Activated effector memory CD4-positive, alpha-beta T cell treated with anti-CD3 and anti-CD28 coated beads, Interleukin-2, amount 50 U/mL, for 16 hours (primary cell): ENCODE measurements around the gene PRADC1.
A peak's percentile ranks its signal among the peaks of the same experiment; 100 is the strongest.

ENCODE experiments used
- DNase-seq: peaks from one replicate; pipeline ENCODE4 v3.0.0-alpha.2; 2020

PRADC1 gene

GRCh38 chr2:73233932-73234832 lies 1.1 kb upstream of the PRADC1 start, which contains the start of gene CCT7:
Gene CCT7, plus strand, starts transcription at chr2:73234308. Its CDS starts 71 bp downstream, at chr2:73234379.
- peak; percentile 95 for DNase-seq

DNA sequence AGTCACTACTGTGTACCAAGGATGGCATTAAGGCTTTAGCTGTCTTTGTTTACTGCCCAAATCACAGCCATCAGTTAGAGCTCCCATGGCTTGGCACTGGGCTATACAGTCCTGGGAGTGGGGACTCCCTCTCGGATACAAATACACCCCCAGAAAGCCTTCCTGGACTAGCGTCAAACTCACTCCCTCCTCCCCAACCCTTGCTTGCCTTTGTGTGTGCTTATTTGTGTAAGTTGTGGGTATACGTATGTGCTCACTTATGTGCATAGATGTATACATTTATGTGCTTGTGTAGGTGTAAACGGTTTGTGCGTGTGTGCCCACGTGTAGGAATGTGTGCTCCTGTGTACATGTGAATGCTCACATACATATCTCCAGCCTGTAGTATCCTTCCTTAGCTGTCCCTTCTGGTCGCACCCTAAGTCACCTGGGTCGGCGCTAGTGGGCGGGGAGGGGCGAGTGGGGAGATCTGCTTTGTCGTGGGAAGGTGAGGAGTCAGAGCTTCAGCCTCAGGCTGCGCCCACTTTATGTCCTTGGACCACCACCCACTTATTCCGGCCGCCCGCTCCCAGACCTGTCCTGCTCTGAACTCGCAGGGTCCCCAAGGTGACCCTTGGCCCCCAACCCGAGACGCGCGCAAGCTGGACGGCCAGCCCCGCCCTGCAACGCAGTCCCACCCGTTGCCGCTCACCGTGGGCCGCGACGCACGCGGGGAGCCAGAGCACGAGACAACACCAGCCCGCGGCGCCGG lies 461 bp downstream of the PRADC1 start:
- DNase-seq = no peak

DNA sequence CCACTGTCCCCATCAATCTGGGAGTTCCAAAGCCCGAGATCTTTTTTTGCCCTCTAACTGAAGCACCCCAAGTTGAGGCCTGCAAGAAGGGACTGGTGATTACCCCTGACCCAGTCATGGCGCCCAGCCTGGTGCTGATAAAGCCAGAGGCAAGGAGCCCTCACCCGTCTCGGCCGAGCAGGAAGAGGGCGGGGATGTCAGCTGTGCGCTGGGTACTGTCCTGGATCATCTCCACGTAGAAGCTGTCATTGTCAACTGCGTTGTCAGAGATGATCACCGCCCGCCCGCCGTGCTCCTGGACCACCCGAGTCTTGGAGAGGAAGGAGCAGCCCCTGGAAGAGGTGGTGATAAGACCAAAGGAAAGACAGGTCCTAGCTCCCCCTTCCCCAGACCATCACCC lies 4.4 kb downstream of the PRADC1 start:
- no peak for DNase-seq

GRCh38 chr2:73227086-73227485 lies 6.0 kb downstream of the PRADC1 start:
- no peak for DNase-seq

- DNase-seq = no peak
These were observed 7.3 kb downstream of the PRADC1 start for GRCh38 chr2:73225513-73226360.

- DNase-seq = peak; percentile 36
These were observed 9.2 kb downstream of the PRADC1 start for GRCh38 chr2:73223821-73224220.

GRCh38 chr2:73218298-73218697 lies 14.7 kb downstream of the PRADC1 start:
- DNase-seq = peak; percentile 8

DNA sequence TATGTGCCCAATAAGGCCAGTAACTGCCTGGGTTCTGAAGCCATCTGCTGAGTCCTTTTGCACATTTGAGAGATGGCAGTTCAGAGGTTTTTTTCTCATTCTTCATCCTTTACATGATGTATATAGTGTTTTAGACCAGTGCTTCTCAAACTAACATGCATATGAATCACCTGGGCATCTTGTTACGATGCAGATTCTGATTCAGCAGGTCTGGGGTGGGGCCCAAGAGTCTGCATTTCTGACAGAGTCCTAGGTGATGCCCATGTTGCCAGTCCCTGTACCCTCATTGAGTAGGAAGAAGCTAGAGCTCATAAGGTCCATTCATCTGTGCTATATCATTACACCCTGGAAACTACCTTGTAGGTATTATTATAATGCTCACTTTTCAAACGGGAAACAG lies 15.2 kb downstream of the PRADC1 start:
- no peak for DNase-seq

DNA sequence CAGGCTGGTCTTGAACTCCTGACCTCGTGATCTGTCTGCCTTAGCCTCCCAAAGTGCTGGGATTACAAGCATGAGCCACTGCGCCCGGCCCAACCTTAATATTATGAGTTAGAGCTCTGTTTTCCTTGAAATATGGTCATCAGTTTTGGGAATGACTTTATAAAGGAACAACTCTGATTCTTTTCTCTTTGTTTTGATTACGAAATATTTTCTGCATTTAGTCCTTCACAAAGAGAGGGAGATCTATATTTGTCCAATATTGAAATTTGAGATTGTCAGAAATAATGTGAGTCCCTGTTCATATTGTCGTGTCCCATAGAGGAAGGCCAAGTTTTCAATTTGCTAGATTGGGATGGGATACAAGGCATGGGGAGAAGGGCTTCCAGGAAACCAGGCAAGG lies 15.9 kb downstream of the PRADC1 start:
- DNase-seq = peak; percentile 10

DNA sequence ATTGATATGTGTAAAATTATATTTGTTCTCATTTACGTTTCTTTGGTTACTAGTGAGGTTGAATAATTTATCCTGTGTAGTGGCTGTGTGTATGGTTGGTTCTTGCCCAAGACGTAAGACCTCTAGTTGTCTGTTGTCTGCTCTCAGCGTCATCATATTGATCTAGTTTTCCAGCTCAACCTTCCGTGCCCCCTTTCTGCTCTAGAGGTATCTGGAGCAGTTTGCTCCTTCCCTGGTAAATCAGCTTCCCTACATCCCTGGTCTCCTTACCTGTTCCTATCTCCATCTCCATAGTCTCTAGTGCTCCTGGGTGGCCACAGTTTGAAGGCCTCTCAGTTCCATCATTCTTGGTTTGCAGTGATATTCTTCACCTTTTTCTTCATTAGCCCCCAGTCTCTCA lies 17.8 kb downstream of the PRADC1 start:
- no peak for DNase-seq

DNA sequence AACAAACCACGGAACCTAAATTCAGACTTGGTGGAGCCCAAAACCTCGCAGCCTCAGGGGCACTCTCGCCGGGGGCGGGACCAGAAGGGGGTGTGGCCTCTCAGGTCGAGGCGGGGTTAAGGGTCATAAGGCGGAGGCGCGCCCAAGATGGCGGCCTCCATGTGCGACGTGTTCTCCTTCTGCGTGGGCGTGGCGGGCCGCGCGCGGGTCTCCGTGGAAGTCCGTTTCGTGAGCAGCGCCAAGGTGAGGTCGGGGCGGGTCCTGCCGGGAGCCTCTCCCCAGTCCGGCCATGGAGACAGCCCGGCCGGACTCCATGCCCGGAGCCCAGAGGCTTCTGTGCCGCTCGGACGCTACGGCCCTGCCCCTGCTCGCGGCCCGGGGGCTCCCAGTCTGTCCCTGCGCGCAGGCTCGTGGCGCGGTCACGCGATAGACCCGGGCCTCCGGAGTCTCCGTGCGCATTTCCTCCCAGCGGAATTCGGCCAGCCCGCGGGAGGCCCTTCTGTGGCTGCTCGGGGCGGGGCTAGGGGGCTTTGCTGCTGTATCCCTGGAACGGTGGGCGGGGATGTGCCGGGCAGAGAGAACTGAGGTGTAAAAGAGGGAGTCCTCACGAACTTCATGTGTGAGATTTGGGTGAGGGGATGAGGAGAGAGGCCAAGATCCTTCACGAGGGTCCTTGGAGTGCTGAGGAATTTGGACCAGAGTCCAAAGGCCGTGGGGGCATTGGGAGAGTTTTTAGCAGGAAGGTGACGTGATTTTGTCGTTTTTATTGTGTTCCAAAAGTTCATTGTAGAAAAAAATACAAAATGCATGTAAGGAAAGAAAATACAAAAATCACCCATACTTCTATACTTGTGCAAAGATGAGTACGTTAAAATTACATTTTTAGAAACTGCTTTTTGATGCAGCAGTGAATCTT lies 18.7 kb downstream of the PRADC1 start, which contains the start of gene SMYD5:
TSS of gene SMYD5 (plus strand) at position 126 of the 916 bp plus-strand sequence. CDS start at position 148, 22 bp downstream.
- peak; percentile 96 for DNase-seq

DNA sequence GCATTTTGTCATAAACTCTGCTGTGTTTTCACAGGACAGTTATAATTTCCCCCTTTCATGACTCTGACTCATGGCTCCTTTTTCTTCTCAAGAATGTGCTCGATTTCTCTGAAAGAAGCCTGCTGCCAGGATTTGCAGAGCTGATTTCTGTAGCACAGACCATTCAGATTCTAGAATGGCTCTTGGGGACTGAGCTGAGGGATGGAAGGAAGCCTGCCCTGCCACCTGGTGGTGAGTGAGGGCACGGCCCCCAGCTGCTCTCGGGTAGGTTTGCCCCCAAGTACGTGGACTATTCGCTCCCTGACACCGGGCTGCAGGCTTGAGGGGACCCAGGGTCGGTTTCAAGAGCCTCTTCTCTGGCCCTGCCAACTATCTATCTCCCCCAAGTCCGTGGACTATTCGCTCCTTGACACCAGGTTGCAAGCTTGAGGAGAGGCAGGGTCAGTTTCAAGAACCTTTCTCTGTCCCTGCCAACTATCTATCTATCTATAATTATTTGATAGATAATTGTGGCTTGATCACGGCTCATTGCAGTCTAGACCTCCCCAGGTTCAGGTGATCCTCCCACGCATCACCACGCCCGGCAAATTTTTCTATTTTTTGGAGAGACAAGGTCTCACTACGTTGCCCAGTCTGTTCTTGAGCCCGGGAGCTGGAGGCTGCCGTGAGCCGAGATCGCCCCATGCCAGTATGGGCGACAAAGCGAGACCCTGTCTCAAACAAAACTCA lies 20.4 kb downstream of the PRADC1 start:
- DNase-seq = peak; percentile 91

GRCh38 chr2:73212098-73212447 lies 21.0 kb downstream of the PRADC1 start:
- DNase-seq = no peak

DNA sequence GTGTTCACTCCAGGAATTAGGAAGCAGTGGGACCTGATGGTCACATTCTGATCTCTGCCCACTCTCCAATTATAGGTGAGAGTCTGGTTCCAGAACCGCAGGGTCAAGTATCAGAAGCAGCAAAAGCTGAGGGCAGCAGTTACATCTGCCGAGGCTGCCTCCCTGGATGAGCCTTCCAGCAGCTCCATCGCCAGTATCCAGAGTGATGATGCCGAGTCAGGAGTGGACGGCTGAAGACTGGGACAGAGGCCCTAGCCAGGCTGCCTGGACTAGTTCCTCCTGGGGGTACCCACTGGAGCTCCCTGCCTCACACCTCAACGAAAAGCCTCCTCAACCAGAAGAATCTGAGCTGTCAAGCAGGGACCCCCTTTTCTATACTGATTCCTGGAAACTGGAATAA lies 22.3 kb downstream of the PRADC1 start:
- no peak for DNase-seq

DNA sequence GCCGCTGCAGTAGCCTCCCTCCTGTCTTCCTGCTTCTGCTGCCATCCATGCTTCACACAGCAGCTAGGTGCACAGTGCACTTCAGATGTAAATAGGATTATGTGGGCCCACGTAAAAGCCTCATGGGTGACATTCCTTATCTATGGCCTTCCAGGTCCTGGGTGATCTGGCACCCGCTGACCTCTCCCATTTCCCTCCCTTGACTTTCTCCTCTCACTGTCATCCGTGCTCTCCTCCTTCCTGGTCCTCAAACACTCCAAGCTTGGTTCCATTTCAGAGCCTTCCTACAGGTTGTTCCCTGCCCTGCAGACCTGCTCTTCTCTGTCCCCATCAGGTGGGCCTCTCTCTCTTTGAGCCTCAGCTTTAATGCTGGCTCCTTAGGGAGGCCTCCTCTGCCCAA lies 23.0 kb downstream of the PRADC1 start:
- no peak for DNase-seq

DNA sequence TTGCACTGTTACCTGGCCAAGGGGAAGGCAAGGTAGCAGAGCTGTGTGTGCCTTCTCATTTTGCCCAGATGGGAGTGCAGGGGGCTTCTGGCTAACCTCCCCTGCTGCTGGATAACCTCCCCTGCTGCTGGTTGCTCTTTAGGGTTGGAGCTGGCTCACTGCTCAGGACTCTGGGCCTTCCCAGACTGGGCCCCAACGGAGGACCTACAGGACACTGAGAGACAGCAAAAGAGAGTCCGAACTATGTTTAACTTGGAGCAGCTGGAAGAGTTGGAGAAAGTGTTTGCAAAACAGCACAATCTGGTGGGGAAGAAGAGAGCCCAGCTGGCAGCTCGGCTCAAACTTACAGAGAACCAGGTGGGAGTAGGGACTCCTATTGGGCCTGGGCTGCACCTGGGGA lies 24.8 kb downstream of the PRADC1 start:
- no peak for DNase-seq

- DNase-seq = no peak
These were observed 27.4 kb downstream of the PRADC1 start for GRCh38 chr2:73205611-73206010.

DNA sequence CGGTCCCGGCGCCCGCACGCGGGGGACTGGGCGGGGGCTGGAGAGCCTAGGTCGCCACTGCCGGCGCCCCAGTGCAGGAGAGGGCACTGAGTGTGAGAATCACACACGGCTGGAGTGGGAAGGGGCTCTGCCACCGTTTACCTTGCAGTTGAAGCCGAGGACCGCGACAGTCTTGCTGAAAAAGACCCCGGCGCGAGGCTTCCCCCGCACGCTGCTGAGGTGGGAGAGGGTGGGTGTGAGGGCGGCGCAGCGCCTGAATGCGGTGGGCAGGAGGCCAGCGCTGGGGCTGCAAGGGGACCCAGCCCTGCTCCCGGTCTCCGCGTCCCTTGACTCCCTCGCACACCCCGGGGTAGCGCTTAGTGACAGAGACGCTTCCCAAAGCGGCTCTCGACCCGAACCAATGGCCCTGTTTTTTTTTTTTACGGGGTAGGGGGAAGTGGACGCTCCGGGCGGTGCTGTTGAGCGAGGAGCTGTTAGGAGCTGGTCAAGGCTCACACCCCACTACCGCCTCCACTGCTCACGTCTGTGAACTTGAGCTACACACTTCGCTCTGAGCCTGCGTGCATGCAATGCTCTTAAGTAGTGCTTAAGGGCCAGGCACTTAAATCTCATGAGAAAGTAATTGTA lies 29.9 kb downstream of the PRADC1 start:
- no peak for DNase-seq

- no peak for DNase-seq
These were observed 30.6 kb downstream of the PRADC1 start, which contains the start of gene NOTO for GRCh38 chr2:73202156-73203054. Gene NOTO, plus strand, starts transcription at chr2:73202574. Its CDS starts 93 bp downstream, at chr2:73202667.
